ENCODE data around the gene HMGCLL1. TPM values are rescaled to one million over a fixed set of nuclear protein-coding genes. Genes with fewer than 3 reads are reported as not detected.

The HMGCLL1 gene
- total and polyA plus RNA-seq, 2 donors (not counting 1 experiment from before 2014, with no cell fraction given), result 0.05 to 0.83 TPM

DNA sequence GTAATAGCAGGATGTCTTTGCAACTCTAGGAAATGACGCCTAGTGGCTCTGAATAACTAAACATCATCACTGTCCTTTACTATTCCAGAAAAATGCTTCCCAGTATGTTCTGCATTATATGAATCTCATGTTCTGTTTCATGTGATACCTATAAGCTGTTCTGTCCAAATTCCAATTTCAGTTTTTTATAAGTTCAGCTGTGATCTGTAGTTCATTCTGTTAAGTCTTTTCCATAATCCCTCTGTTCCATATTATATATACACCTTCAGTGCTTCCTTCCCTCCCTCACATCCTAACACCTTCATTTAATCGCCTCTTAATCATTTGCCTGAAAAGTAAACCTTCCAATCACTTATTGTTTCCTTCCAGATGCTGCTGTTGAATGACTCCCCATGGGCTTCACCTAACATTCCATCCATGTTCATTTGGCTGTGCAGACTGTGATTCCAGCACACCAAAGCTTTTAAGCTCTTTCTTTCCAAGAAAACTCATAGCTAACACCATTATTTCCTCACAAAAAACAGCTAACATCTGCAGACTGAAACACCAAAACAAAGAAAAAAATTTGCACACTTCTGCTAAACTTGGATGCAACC lies 18.6 kb downstream of the HMGCLL1 start:
- no peak overlapping the region for H3K27ac ChIP-seq (ENCODE audit: insufficient read depth, low read length)
- no peaks in the 10 kb centered on the region for H3K9me3 ChIP-seq (ENCODE audit: control insufficient read depth, insufficient read depth, low read depth, low read length)
- TF ChIP-seq, protein P1, sequence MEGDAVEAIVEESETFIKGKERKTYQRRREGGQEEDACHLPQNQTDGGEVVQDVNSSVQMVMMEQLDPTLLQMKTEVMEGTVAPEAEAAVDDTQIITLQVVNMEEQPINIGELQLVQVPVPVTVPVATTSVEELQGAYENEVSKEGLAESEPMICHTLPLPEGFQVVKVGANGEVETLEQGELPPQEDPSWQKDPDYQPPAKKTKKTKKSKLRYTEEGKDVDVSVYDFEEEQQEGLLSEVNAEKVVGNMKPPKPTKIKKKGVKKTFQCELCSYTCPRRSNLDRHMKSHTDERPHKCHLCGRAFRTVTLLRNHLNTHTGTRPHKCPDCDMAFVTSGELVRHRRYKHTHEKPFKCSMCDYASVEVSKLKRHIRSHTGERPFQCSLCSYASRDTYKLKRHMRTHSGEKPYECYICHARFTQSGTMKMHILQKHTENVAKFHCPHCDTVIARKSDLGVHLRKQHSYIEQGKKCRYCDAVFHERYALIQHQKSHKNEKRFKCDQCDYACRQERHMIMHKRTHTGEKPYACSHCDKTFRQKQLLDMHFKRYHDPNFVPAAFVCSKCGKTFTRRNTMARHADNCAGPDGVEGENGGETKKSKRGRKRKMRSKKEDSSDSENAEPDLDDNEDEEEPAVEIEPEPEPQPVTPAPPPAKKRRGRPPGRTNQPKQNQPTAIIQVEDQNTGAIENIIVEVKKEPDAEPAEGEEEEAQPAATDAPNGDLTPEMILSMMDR (conservative IDR thresholded peaks at IDR 0.05 in 1 of 2, IDR thresholded peaks at IDR 0.05 in 1 of 2; ENCODE audit: low read depth in 1 of 2, low read length in 2 of 2), result no peak
- no peak for TF ChIP-seq EZH2 (IDR thresholded peaks at IDR 0.05; ENCODE audit: low read length, missing control alignments)
- no peak overlapping the region for H3K4me3 ChIP-seq (replicated peaks in 1 of 4; ENCODE audit: control extremely low read depth in 1 of 4, insufficient read depth in 1 of 4, low read depth in 3 of 4, low read length in 4 of 4)
- H3K79me2 ChIP-seq (ENCODE audit: control insufficient read depth, insufficient read depth, low read length), result no peaks in the 10 kb centered on the region
- DNase-seq (ENCODE audit: low read depth in 2 of 2), result no peak
- H3K36me3 ChIP-seq (ENCODE audit: control insufficient read depth, insufficient read depth, low read length), result no peaks in the 10 kb centered on the region
- H4K20me1 ChIP-seq (ENCODE audit: control insufficient read depth, extremely low read depth, insufficient read depth, low read length), result no peaks in the 10 kb centered on the region
- no peak overlapping the region for H3K9ac ChIP-seq (ENCODE audit: insufficient read depth, low read length)
- H3K4me1 ChIP-seq (ENCODE audit: control insufficient read depth, extremely low read depth, insufficient read depth, low read length), result no peaks in the 10 kb centered on the region
- no peak overlapping the region for H3K4me2 ChIP-seq (ENCODE audit: extremely low read depth, insufficient read depth, low read length)
- no peak overlapping the region for H2AFZ ChIP-seq (ENCODE audit: low read length)
- no peaks in the 10 kb centered on the region for H3K27me3 ChIP-seq (ENCODE audit: control insufficient read depth, insufficient read depth, low read length)

DNA sequence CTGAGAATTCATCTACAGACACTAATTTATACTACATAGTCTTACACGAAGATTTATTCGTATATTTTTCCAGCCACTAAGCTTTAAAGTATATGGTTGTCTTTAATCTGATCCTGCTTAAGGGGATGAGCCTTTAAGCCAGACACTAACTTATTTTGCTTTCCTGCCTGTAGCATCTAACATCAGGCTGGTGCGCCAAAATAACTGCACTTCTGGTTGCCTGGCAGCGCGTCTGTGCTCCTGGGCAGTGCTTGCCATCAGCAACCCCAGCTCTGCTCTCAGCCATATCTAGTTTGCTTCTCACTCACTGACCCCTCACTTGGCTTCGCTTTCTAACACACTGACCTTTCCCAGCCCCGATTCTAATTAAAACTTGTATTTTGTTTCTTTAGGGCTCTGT lies 21.8 kb downstream of the HMGCLL1 start:
- Histone ChIP-seq H3K4me2 (ENCODE audit: extremely low read depth, insufficient read depth, low read length) (no peak overlapping the region), H3K4me3 (replicated peaks in 1 of 4; ENCODE audit: control extremely low read depth in 1 of 4, insufficient read depth in 1 of 4, low read depth in 3 of 4, low read length in 4 of 4) (no peak overlapping the region)

DNA sequence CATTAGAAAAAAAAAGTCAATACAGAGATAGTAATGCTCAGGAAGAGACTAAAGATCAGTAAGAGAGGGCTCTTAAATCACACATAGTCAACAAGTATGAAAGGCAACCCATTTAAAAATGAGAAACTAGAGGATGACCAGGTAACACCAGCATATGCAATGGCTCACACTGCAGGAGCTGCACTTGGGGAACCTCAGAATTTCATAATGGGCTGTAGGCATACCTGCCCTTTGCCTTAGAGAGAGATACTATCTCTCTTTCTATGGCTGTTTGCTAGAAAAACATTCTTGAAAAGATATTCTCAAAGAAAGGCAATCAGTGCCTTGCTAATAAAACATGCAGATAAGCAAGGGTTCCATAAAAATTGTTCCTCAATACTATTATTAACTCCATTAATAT lies 33.2 kb downstream of the HMGCLL1 start:
- Histone ChIP-seq H3K4me1 (ENCODE audit: control insufficient read depth, extremely low read depth, insufficient read depth, low read length) (no peaks in the 10 kb centered on the region), H3K4me2 (ENCODE audit: extremely low read depth, insufficient read depth, low read length) (no peak overlapping the region), H3K79me2 (ENCODE audit: control insufficient read depth, insufficient read depth, low read length) (no peaks in the 10 kb centered on the region), H3K27ac (ENCODE audit: insufficient read depth, low read length) (no peak overlapping the region), H3K9me3 (ENCODE audit: control insufficient read depth, insufficient read depth, low read depth, low read length) (no peaks in the 10 kb centered on the region), H3K36me3 (ENCODE audit: control insufficient read depth, insufficient read depth, low read length) (no peaks in the 10 kb centered on the region), H3K4me3 (replicated peaks in 1 of 4; ENCODE audit: control extremely low read depth in 1 of 4, insufficient read depth in 1 of 4, low read depth in 3 of 4, low read length in 4 of 4) (no peak overlapping the region), H3K27me3 (ENCODE audit: control insufficient read depth, insufficient read depth, low read length) (no peaks in the 10 kb centered on the region), H3K9ac (ENCODE audit: insufficient read depth, low read length) (no peak overlapping the region), H4K20me1 (ENCODE audit: control insufficient read depth, extremely low read depth, insufficient read depth, low read length) (no peaks in the 10 kb centered on the region), H2AFZ (ENCODE audit: low read length) (no peak overlapping the region)
- TF ChIP-seq, protein P1 (conservative IDR thresholded peaks at IDR 0.05 in 1 of 2, IDR thresholded peaks at IDR 0.05 in 1 of 2; ENCODE audit: low read depth in 1 of 2, low read length in 2 of 2), result no peak
- no peak for TF ChIP-seq EZH2 (IDR thresholded peaks at IDR 0.05; ENCODE audit: low read length, missing control alignments)
- DNase-seq (ENCODE audit: low read depth in 2 of 2), result no peak

More for the DNA sequence above, 21.8 kb downstream of the HMGCLL1 start:
- Histone ChIP-seq H3K27me3 (ENCODE audit: control insufficient read depth, insufficient read depth, low read length) (no peaks in the 10 kb centered on the region), H2AFZ (ENCODE audit: low read length) (no peak overlapping the region), H3K27ac (ENCODE audit: insufficient read depth, low read length) (no peak overlapping the region), H3K79me2 (ENCODE audit: control insufficient read depth, insufficient read depth, low read length) (no peaks in the 10 kb centered on the region), H3K36me3 (ENCODE audit: control insufficient read depth, insufficient read depth, low read length) (no peaks in the 10 kb centered on the region), H3K9me3 (ENCODE audit: control insufficient read depth, insufficient read depth, low read depth, low read length) (no peaks in the 10 kb centered on the region), H4K20me1 (ENCODE audit: control insufficient read depth, extremely low read depth, insufficient read depth, low read length) (no peaks in the 10 kb centered on the region), H3K4me1 (ENCODE audit: control insufficient read depth, extremely low read depth, insufficient read depth, low read length) (no peaks in the 10 kb centered on the region), H3K9ac (ENCODE audit: insufficient read depth, low read length) (no peak overlapping the region)
- no peak for TF ChIP-seq EZH2 (IDR thresholded peaks at IDR 0.05; ENCODE audit: low read length, missing control alignments)
- TF ChIP-seq, protein P1 (conservative IDR thresholded peaks at IDR 0.05 in 1 of 2, IDR thresholded peaks at IDR 0.05 in 1 of 2; ENCODE audit: low read depth in 1 of 2, low read length in 2 of 2), result no peak
- no peak for DNase-seq (ENCODE audit: low read depth in 2 of 2)

All from fibroblast of lung (primary cell).